GM18502 (cell line): Measurements from ENCODE around the gene OR6B2.

Experiments
- ATAC-seq: cut with Tn5 transposase; IDR thresholded peaks from one replicate; pipeline ENCODE4 v1.9.1; 2021; ENCODE audit warnings: mild to moderate bottlenecking; ENCODE audit not compliant: unreplicated experiment, poor library complexity

Gene OR6B2

GRCh38 chr2:239983004-239983778 is 47.0 kb downstream of the OR6B2 start:
- no peak for ATAC-seq
